HCT116 (cell line): Measurements from ENCODE around the gene MRPL36. TPM values are rescaled to one million over a fixed set of nuclear protein-coding genes. Genes with fewer than 3 reads are reported as not detected.

Source experiments
- ATAC-seq: fragments of 200-7000 bp; cut with Tn5 transposase; 2 replicates; pipeline ENCODE4 v1.9.1; 2020; ENCODE audit warnings: mild to moderate bottlenecking, moderate library complexity
- BruUV-seq: library from RNA; stranded (reverse); fragments of 400-500 nt; replicated peaks from 2 replicates; lab custom pipeline; 2021; lab: Mats Ljungman, UMichigan
- CTCF ChIA-PET: fragments of 300-600 bp; sonication (Branson Sonifier 250); formaldehyde crosslinking; loops from one replicate; lab custom pipeline; 2021; ENCODE audit warnings: antibody characterized with exemption; lab: Charles Lee
- POLR2A ChIA-PET: fragments of 300-600, 350-600 bp; sonication (Branson Sonifier 250); formaldehyde crosslinking; loops from one replicate; lab custom pipeline; 2021; ENCODE audit warnings: antibody characterized with exemption; lab: Charles Lee
- RAD21 ChIA-PET, 2 experiments: fragments of 300-600 bp; sonication (Branson Sonifier 250); formaldehyde crosslinking; loops; one replicate each; lab custom pipeline; 2023; ENCODE audit warnings: low total read pairs in 2 of 2; ENCODE audit not compliant: uncharacterized antibody in 2 of 2, unreplicated experiment in 2 of 2, low non-redundant PET in 1 of 2; lab: Charles Lee
- DNase-seq: peaks from one replicate; pipeline ENCODE4 v3.0.0-alpha.2; 2010; ENCODE audit warnings: low read depth, low spot score
- H2AFZ ChIP-seq: fragments of 200-600 bp; shearing (Covaris generic), sonication (generic); 2 replicates; pipeline ENCODE4 v1.6.1; 2017; ENCODE audit warnings: low read depth, mixed run types, mixed read lengths, antibody characterized with exemption, low read length; ENCODE audit not compliant: poor library complexity, severe bottlenecking
- H3K27ac ChIP-seq: 2 replicates; pipeline ENCODE4 v1.5.1; 2012; ENCODE audit warnings: low read depth, low read length
- H3K27me3 ChIP-seq: fragments of 200-600 bp; sonication (generic); 2 replicates; pipeline ENCODE4 v1.6.1; 2016; ENCODE audit warnings: mixed run types, low read length, mixed read lengths; ENCODE audit not compliant: insufficient read depth
- H3K36me3 ChIP-seq, 2 experiments: fragments of 200-500 bp in 1 of 2; fragments of 200-600 bp in 1 of 2; sonication (Bioruptor generic) in 1 of 2; sonication (generic) in 1 of 2; 2 replicates each; pipeline versions ENCODE4 v1.5.1 to v1.6.1; 2014 to 2016; ENCODE audit warnings: low read length in 2 of 2, inconsistent platforms in 1 of 2, mixed read lengths in 1 of 2, mixed run types in 1 of 2; ENCODE audit not compliant: insufficient read depth in 2 of 2, control insufficient read depth in 1 of 2
- H3K4me1 ChIP-seq, 2 experiments: fragments of 200-600 bp in 1 of 2; sonication (generic) in 1 of 2; 2 replicates each; pipeline versions ENCODE4 v1.5.1 to v1.6.1; 2012 to 2017; ENCODE audit warnings: low read length in 2 of 2, inconsistent platforms in 1 of 2, mild to moderate bottlenecking in 1 of 2, mixed read lengths in 1 of 2, mixed run types in 1 of 2, moderate library complexity in 1 of 2; ENCODE audit not compliant: insufficient read depth in 2 of 2, control insufficient read depth in 1 of 2
- H3K4me2 ChIP-seq: fragments of 200-600 bp; sonication (generic); 2 replicates; pipeline ENCODE4 v1.6.1; 2017; ENCODE audit warnings: mixed run types, low read length, mixed read lengths
- H3K4me3 ChIP-seq, 2 experiments: fragments of 200-600 bp in 1 of 2; sonication (generic) in 1 of 2; replicated peaks in 1 of 2; 2 replicates each; pipeline ENCODE4 v1.5.1; 2011 to 2016; ENCODE audit warnings: low read length in 2 of 2, control low read depth in 1 of 2, low read depth in 1 of 2, mild to moderate bottlenecking in 1 of 2, mixed read lengths in 1 of 2, mixed run types in 1 of 2
- H3K79me2 ChIP-seq: fragments of 200-600 bp; sonication (generic); 2 replicates; pipeline ENCODE4 v1.6.1; 2017; ENCODE audit warnings: mild to moderate bottlenecking, mixed run types, low read length, moderate library complexity, mixed read lengths; ENCODE audit not compliant: insufficient read depth
- H3K9ac ChIP-seq: fragments of 200-600 bp; sonication (generic); 2 replicates; pipeline ENCODE4 v1.6.1; 2016; ENCODE audit warnings: low read length, mixed read lengths
- H3K9me2 ChIP-seq: fragments of 200-600 bp; sonication (generic), shearing (Covaris generic); 2 replicates; pipeline ENCODE4 v1.6.1; 2017; ENCODE audit warnings: mixed run types, mild to moderate bottlenecking, moderate library complexity; ENCODE audit not compliant: insufficient read depth
- H3K9me3 ChIP-seq, 2 experiments: fragments of 200-500 bp in 1 of 2; fragments of 200-600 bp in 1 of 2; sonication (Bioruptor generic) in 1 of 2; sonication (generic) in 1 of 2; 2 replicates each; pipeline ENCODE4 v1.6.1; 2014 to 2017; ENCODE audit warnings: low read length in 2 of 2, mixed read lengths in 2 of 2, inconsistent platforms in 1 of 2, low read depth in 1 of 2, mild to moderate bottlenecking in 1 of 2, mixed run types in 1 of 2, moderate library complexity in 1 of 2; ENCODE audit not compliant: control insufficient read depth in 1 of 2, insufficient read depth in 1 of 2
- H4K20me1 ChIP-seq: fragments of 200-600 bp; sonication (generic), shearing (Covaris generic); 2 replicates; pipeline ENCODE4 v1.6.1; 2017; ENCODE audit warnings: mixed run types, mild to moderate bottlenecking, moderate library complexity; ENCODE audit not compliant: insufficient read depth
- EGR1 ChIP-seq: IDR thresholded peaks from 2 replicates; pipeline ENCODE4 v1.6.1; 2012; ENCODE audit warnings: low read depth
- ELF1 ChIP-seq: IDR thresholded peaks from 2 replicates; pipeline ENCODE4 v1.6.1; 2012; ENCODE audit warnings: low read depth, borderline replicate concordance
- EZH2phosphoT487 ChIP-seq: fragments of 200-600 bp; IDR thresholded peaks from 2 replicates; pipeline ENCODE4 v1.6.1; 2018; ENCODE audit warnings: antibody characterized with exemption, borderline replicate concordance
- SP1 ChIP-seq: IDR thresholded peaks from 2 replicates; pipeline ENCODE4 v1.6.1; 2012; ENCODE audit warnings: low read depth
- TCF7L2 ChIP-seq: IDR thresholded peaks from 2 replicates; pipeline ENCODE4 v1.7.0; 2011; ENCODE audit warnings: borderline replicate concordance, inconsistent platforms; ENCODE audit not compliant: insufficient read depth, insufficient read length; ENCODE audit errors: extremely low read depth
- YY1 ChIP-seq: IDR thresholded peaks from 2 replicates; pipeline ENCODE4 v1.6.1; 2011; ENCODE audit warnings: low read length, low read depth, moderate library complexity, mild to moderate bottlenecking; ENCODE audit not compliant: insufficient replicate concordance; ENCODE audit errors: extremely low read depth
- intact Hi-C: fragments of 100-400 bp; cut with micrococcal nuclease; formaldehyde crosslinking; loops from 2 replicates; pipeline ENCODE4 v1.10.0; 2022
- total RNA-seq: library from RNA; stranded (reverse); gene quantifications from one replicate; pipeline ENCODE4 v1.2.1, GENCODE V29; 2021; ENCODE audit not compliant: unreplicated experiment
- TF ChIP-seq, protein P1 (sequence below): IDR thresholded peaks from 2 replicates; pipeline ENCODE4 v1.6.1; 2012
- TF ChIP-seq, protein P2 (sequence below): IDR thresholded peaks from 2 replicates; pipeline ENCODE4 v1.6.1; 2011; ENCODE audit warnings: mild to moderate bottlenecking, low read length, moderate library complexity; ENCODE audit not compliant: insufficient replicate concordance; ENCODE audit errors: extremely low read depth

The MRPL36 gene
- total RNA-seq, 1 experiment from 2014 or later: 71.9 TPM

GRCh38 chr5:1769752-1770442 is 29.7 kb downstream of the MRPL36 start (continued):
- no peak for TF ChIP-seq ELF1
- no peak for TF ChIP-seq EZH2phosphoT487

- Histone ChIP-seq H3K9ac (no peak overlapping the region), H3K36me3 (no peaks in the 10 kb centered on the region), H3K9me3 (no peaks in the 10 kb centered on the region), H4K20me1 (no peaks in the 10 kb centered on the region), H3K4me1 (no peaks in the 10 kb centered on the region), H3K27ac (no peak overlapping the region), H3K4me2 (no peak overlapping the region), H3K79me2 (no peaks in the 10 kb centered on the region), H2AFZ (no peak overlapping the region), H3K4me3 (no peak overlapping the region), H3K27me3 (peaks cover 7% of the 10 kb centered on the region; the same call in 1 of the 2 replicates), H3K9me2 (no peaks in the 10 kb centered on the region)
- BruUV-seq: no TSS peak
- POLR2A ChIA-PET: no interaction called here
- ATAC-seq (no peak), DNase-seq (no peak)
- RAD21 ChIA-PET: no interaction called here
- intact Hi-C loops: no loop called here
- CTCF ChIA-PET: no interaction called here
- no peak for TF ChIP-seq SP1
Observed at GRCh38 chr5:1769017-1769640, 30.5 kb downstream of the MRPL36 start.

GRCh38 chr5:1768283-1769000 is 31.2 kb downstream of the MRPL36 start:
- RAD21 ChIA-PET: no interaction called here
- no peak overlapping the region for H3K27ac ChIP-seq
- H4K20me1 ChIP-seq: no peaks in the 10 kb centered on the region
- POLR2A ChIA-PET: no interaction called here
- H3K36me3 ChIP-seq: no peaks in the 10 kb centered on the region
- no peaks in the 10 kb centered on the region for H3K4me1 ChIP-seq
- peaks cover 7% of the 10 kb centered on the region; the same call in 1 of the 2 replicates for H3K27me3 ChIP-seq
- no peak overlapping the region for H3K4me3 ChIP-seq
- H3K9me3 ChIP-seq: no peaks in the 10 kb centered on the region
- no peaks in the 10 kb centered on the region for H3K9me2 ChIP-seq
- DNase-seq (no peak), ATAC-seq (no peak)
- H2AFZ ChIP-seq: no peak overlapping the region
- no peaks in the 10 kb centered on the region for H3K79me2 ChIP-seq
- H3K9ac ChIP-seq: no peak overlapping the region
- no TSS peak for BruUV-seq
- intact Hi-C loops: no loop called here
- CTCF ChIA-PET: no interaction called here
- TF ChIP-seq, protein P1, sequence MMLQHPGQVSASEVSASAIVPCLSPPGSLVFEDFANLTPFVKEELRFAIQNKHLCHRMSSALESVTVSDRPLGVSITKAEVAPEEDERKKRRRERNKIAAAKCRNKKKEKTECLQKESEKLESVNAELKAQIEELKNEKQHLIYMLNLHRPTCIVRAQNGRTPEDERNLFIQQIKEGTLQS: no peak
- TF ChIP-seq EGR1: no peak
- no peak for TF ChIP-seq TCF7L2
- TF ChIP-seq, protein P2, sequence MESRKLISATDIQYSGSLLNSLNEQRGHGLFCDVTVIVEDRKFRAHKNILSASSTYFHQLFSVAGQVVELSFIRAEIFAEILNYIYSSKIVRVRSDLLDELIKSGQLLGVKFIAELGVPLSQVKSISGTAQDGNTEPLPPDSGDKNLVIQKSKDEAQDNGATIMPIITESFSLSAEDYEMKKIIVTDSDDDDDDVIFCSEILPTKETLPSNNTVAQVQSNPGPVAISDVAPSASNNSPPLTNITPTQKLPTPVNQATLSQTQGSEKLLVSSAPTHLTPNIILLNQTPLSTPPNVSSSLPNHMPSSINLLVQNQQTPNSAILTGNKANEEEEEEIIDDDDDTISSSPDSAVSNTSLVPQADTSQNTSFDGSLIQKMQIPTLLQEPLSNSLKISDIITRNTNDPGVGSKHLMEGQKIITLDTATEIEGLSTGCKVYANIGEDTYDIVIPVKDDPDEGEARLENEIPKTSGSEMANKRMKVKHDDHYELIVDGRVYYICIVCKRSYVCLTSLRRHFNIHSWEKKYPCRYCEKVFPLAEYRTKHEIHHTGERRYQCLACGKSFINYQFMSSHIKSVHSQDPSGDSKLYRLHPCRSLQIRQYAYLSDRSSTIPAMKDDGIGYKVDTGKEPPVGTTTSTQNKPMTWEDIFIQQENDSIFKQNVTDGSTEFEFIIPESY: no peak
- TF ChIP-seq YY1: no peak
- H3K4me2 ChIP-seq: no peak overlapping the region
